HG03280 (cell line): ENCODE results near the gene PHF2.
"Not testable (repeated sequence)": the region's sequence is repeated elsewhere in the genome, so short reads cannot be mapped to it uniquely, and the experiment has no call there.

ENCODE experiments used
- ATAC-seq: cut with Tn5 transposase; IDR thresholded peaks from one replicate; pipeline ENCODE4 v1.9.1; 2021; ENCODE audit warnings: mild to moderate bottlenecking, moderate library complexity; ENCODE audit not compliant: unreplicated experiment

The PHF2 gene

DNA sequence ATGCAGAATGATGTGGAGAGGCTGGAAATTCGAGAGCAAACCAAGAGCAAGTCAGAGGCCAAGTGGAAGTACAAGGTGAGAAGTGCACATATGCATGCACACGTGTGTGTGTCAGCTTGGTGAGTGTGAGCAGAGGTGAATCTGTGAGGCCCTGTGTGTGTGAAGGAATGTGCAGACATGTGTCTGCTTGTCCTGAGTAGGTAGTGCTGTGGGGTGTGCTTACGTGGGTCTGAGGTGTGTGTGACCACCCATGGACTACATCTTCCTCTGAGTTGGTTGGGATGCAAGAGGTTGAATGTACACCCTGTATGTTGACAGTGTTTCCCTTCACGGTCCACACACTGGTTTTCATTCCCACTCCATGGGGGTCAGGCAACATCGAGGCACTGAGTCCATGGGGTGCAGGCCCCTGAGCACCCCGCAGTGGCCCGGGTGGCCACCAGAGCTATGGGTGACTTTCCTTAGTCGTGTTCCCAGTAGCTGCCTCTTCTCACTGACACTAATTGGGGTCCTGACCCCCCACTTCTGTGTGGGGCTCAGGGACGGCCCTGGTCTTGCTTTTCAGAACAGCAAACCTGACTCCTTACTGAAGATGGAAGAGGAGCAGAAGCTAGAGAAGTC lies 86.7 kb downstream of the PHF2 start:
- no peak for ATAC-seq

DNA sequence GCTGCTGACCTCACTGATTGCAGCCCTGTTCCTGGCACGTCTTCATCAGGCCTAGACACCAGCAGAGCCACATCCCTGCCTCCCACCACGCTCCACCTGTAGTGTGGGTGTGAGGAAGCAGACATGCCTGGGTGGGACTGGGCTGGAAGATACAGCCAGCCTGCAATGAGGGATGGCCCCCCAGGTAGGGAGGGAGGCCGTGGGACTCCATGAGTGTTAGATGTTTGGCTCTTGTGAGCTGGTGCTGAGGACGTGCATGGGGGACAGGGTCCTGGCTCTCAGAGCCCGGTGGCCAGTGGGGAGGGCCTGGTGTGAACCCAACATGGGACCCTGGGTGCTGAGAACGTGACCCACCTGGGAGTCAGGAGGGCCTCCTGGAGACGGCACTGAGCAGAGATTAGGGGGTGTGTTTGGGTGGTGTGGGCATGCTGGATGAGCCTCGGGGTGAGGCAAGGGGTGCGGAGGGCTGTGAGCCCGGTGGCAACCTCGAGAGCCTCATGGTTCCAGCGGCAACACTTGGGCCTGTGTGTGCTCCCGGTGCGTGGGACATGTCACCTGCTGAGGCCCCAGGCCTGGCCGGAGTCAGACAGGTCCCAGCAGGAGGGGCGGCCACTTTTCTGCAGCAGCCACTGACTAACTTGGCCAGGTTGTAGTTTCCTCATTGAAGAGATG lies 87.6 kb downstream of the PHF2 start:
- ATAC-seq = no peak

DNA sequence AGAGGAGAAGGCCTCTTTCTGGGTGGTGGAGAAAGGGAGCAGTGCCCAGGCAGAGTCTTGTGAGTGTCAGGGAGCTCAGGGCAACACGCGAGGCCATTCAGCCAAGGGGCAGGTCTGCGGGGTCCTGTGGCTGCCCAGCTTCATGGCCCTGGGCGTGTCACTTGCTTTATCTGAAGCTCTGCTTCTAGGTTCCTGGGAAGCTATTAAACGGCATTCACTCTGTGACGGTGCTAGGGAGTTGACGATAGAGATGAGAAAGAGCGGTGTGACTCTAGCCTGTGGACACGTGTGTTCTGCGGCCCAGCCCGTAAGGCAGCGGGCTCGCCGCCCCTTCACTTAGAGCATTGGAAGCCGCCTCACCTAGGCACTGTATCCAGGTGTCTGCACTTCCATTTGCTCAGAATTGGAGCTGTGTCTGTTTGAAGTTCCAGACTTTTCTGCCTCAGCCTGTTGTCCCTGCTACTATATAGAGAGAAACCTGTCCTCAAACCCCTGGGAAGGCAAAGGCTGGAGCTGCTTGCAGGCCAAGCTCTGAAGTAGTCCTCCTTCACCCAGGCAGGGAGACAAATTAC lies 88.3 kb downstream of the PHF2 start:
- ATAC-seq = no peak

DNA sequence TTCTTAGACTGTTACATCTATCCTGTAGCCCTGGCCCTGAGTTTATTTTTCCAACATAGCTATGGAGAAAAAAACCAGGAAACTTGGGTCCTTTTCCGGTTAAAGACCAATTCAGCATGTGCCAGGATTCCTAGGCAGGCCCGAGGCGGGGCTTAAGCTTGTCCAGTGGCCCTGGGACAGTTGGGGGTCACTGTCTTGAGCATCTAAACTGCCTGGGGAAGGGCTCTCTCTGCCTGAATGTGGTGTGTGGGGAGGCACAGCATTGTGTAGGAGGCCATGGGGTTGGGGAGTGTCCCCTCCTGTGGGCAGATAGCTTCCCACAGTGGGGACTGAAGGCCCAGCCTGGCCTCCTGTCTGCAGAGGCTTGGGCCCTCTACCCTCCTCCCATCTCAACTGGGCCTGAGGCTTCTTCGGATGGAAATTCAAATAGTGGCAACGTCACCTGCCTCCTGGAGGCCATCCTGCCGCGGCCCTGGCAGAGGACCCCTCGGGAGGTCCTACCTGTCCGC lies 88.8 kb downstream of the PHF2 start:
- no peak for ATAC-seq

DNA sequence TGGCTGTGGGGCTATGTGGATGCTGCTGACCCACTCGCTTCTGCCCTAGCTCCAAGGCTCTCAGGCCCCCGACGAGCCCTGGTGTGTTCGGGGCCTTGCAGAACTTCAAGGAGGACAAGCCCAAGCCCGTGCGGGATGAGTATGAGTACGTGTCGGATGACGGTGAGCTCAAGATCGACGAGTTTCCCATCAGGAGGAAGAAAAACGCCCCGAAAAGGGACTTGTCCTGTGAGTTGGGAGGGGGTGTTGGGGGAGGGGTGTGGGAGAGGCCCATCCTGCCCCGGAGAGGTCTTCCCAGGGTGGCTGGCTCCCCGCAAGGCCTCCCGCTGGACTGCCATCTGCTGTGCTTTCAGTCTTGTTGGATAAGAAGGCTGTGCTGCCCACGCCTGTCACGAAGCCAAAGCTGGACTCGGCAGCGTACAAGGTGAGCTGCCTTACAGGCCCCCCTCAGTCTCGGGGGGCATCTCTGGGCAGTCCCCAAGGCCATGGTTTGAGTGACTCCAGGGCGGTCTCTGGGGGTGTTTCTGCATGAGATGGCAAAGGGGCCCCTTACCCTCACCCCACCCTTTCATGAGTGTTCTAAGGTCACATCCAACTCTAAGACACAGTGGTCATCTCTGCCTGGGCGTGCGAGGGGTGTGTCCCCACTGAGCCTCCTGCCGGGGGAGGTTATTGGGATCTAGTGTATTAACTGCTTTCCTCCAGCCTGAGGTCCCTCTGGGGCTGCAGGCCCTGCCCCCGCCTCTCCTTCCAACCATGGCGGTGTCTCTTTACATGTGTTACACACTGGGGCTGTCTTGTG lies 89.5 kb downstream of the PHF2 start:
- ATAC-seq = no peak

DNA sequence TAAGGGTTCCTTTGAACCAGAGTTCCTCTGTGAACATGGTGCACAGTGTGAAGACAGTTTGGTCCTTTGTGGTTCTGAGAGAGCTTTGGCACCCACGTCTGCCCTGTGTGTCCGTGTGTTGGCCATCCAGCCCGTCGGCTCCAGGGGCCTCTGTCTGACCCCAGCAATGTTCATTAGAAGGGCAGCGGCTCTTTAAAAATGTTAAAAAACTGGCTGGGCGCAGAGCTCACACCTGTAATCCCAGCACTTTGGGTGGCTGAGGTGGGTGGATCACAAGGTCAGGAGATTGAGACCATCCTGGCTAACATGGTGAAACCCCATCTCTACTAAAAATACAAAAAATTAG lies 90.0 kb downstream of the PHF2 start:
- ATAC-seq = not testable (repeated sequence)

DNA sequence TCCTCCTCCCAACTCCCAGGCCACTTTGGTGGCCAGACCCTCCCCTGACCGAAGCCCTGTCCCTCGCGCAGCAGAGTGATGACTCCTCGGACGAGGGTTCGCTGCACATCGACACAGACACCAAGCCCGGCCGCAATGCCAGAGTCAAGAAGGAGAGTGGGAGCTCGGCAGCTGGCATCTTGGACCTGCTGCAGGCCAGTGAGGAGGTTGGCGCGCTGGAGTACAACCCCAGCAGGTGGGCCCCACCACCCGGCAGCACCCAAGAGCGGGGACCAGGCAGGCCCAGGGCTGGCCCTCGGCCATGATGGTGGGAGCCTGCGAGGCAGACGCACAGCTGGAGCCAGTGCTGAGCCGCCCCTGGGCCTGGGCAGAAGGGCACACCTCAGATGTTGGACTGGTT lies 90.6 kb downstream of the PHF2 start:
- ATAC-seq = no peak

DNA sequence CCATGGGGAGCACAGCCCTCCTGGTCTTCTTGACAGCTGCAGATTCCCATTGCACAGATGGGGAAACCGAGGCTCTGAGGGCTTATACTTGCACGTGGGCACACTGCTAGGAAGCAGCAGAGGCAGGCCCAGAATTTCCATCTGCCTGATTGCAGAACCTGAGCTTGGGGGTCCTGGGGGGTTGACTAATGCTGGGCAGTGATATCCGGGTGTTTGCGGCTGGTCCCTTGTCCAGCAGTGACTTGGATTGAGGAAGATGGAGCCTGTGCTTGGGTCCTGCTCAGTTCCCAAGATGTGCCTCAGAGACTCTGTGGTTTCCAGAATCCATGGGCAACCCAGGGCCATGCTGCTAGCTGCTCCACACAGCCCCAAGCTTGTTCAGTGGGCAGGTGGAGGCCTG lies 91.2 kb downstream of the PHF2 start:
- ATAC-seq = no peak

DNA sequence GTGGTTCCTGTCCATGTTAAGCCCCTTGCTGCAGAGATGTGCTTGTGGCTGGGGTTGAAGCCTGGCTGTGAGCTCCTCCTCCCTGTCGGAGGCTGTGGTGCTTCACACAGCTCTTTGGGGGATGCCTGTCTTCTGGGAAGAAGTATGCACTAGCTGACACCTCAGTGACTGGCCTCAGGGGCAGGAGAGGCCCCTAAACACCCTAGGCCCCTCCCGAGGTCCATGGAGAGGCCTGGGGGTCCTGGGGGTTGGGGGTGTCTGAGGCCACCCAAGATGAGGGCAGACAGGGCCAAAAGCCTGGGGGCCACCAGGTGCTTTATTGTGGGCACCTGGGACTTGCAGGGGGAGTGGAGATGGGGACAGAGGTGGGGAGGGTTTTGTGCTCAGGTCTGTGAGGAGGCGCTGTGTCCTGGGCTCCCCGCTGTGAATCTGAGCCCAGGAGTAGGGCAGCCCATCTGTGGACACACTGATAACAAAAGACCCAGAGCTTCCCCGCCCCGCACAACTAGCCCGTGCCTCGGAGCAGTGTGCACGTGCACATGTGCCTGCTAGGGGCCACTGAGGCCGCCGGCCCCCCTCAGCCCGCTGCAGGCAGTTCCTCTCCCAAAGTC lies 92.0 kb downstream of the PHF2 start:
- ATAC-seq = no peak

DNA sequence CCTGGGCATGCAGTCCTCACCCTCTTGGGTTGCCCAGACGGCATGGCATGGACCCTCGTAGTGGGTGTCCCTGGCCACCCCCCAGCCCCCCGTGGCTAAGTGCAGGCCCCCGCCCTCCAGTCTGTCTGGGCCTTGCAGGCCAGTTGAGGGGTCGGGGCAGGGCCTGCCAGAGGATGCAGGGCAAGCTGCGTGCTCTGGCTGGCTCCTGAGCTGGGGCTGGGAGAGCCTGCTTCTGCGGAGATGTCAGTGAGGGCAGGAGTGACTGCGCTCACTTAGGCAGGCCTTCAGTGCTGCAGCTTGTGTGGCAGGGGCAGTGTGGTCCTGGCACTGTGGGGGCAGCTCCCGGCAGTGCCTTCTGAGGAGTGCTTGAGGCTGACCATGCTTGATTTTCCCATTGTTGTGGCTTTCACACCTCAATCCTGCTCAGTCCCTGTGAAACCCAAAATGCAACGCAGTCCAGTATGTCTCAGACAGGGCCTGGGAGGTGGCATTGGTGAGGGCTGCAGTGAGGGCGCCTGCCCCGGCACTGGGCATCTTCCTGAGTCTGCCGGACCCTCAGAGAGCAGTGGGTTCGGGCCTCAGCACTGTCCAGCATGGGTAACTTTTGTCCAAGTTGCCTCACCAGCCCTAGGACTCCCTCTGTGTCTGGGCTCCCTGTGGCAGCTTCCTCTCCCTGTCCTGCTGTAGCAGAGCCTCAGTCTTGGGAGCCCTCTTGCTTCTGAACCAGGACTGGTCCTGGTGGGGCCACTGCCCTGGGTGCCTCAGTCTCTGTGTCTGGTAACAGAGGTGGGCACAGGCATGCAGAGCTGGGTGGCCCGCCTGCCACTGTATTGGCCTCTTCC lies 93.0 kb downstream of the PHF2 start:
- ATAC-seq = no peak

DNA sequence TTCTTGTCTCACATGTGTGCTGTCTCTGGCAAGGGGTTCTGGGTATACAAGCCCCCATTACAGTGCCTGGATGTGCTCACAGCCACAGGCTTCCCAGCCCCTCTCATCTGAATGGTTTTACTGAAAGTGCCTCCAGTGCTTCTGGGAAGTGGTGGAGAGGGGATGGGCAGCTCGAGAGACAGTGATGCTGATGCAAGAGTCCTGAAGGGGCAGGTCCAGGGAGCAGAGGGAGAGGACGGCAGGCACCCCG lies 93.5 kb downstream of the PHF2 start:
- no peak for ATAC-seq

DNA sequence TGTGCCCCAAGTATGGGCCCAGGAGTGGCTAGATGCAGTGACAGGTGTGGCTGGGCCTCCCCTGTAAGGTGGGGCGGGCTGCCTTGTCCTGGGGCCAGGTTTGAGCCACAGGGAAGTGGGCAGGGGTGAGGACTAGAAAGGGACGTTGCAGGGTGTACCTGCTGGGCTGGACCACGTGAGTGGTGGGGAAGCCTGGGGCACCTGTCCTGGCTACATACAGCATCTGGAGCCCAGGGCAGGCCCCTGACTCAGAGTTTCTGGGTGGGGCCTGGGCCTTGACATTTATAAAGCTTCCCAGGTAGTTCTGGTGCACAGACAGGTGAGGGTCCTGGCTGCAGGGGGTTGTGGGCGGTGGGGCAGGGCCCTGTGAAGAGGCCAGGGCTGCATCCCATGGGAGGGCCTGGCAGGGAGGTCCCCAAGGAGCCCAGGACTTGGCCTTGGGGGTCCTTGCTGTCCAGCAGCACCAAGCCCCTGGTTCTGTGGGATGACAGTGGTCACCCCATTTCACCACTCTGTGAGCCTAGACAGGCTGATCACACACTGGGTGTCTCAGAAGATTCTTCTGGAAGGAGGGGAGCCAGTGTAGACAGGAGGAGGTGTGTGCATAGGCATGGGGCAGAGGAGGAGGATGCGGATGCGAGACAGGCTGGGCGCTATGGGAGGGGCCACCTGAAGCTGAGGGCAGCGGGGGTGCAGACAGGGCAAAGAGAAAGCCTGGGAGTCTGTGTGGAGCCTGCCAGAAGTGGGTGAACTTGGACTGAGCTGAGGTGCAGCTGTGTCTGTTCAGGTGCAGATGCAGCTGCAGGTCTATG lies 94.0 kb downstream of the PHF2 start:
- ATAC-seq = no peak

DNA sequence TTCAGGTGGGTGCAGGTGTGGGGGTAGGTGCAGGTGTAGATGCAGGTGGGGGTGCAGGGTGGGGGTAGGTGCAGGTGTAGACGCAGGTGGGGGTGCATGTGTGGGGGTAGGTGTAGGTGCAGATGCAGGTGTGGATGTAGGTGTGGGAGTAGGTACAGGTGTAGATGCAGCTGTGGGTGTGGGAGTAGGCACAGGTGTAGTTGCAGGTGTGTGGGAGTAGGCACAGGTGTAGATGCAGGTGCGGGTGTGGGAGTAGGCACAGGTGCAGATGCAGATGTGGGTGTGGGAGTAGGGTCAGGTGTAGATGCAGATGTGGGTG lies 94.6 kb downstream of the PHF2 start:
- no peak for ATAC-seq

DNA sequence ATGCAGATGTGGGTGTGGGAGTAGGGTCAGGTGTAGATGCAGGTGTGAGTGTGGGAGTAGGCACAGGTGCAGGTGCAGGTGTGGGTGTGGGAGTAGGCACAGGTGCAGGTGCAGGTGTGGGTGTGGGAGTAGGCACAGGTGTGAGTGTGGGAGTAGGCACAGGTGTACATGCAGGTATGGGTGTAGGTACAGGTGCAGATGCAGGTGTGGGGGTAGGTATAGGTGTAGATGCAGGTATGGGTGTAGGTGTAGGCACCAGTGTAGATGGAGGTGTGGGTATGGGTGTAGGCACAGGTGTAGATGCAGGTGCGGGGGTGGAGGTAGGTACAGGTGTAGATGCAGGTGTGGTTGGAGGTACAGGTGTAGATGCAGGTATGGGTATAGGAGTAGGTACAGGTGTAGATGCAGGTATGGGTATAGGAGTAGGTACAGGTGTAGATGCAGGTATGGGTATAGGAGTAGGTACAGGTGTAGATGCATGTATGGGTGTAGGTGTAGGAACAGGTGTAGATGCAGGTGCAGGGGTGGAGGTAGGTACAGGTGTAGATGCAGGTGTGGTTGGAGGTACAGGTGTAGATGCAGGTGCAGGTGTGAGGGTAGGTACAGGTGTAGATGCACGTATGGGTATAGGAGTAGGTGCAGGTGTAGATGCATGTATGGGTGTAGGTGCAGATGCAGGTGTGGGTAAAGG lies 96.1 kb downstream of the PHF2 start:
- ATAC-seq = not testable (repeated sequence)

DNA sequence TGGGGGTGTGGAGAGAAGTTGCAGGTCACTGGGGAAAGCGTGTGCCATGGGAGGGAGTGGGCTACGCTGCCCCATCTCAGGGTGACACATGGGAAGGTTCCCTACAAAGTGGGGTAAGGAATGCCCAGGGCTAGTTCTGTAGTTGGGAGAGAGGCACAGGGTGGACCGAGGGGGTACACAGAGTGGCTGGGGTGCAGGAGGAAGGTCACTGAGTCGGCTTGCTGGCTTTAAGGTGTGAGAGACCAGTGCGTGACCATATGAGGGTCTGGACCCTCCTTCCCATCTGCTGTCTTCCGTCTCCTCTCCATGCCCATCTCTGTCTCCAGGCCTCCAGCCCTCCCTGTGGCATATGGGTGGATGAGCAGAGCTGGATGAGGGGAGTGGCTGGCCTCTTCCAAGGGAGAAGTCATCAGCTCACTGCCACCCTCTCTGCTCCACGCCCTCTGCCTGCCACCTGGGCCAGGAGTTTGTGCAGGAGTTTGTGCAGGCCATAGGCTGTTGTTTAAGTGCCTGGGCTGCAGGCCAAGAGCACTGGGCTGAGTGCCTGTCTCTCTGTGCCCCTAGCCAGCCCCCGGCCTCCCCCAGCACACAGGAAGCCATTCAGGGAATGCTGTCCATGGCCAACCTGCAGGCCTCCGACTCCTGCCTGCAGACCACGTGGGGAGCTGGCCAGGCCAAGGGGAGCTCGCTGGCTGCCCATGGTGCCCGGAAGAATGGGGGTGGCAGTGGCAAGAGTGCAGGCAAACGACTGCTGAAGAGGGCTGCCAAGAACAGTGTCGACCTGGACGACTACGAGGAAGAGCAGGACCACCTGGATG lies 96.8 kb downstream of the PHF2 start:
- no peak for ATAC-seq

DNA sequence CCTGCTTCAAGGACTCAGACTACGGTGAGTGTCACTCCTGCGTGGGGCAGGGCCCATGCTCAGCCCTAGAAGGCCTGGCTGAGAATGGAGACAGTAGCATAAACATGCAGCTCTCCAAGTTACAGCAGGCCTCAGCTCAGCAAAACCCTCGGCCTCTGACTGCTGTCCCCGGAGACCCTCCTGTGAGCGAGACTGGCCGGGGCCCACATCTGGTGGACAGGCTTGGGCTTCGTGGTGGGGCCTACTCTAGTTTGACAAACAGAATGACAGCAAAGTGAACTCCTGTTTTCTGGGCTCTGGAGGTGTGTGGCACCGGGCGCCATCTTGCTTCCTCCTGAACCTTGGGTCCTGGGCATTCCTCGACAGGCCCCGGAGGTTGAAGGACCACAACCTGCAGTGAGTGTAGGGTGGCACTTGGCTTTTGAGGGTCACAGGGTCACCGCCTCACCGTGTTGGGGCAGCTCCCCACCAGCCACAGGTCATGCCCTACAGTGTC lies 97.5 kb downstream of the PHF2 start:
- ATAC-seq = no peak

DNA sequence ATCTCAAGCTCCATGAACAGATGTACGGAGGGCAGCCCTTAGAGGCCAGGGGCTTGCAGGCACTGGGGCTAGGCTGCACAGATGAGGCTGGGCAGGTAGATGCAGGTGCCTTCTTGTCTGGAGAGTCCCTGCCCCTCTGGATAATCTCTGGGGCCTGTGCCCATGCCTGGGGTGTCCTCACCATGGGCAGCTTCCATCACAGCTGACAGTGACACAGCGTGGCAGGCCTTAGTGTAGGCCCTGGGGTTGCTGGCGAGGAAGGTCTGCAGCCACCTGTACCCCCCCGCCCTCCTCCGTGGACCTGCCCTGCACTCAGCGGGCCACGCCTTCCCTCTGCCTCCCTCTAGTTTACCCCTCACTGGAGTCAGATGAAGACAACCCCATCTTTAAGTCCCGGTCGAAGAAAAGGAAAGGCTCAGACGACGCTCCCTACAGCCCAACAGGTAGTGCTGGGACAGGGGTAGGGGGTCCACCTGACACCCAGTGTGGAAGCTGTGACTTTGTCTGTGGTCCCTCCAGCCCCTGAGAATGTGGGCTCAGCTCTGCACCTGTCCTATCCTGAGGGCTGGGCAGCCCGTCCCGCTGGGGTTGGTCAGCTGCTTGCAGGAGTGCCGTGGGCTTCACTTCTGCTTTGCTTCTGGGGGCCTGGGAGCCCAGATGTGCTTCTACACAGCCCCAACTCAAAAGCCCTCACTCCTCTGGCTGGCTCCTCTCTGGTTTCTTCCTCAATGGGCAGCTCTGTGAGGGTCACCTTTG lies 98.4 kb downstream of the PHF2 start:
- ATAC-seq = no peak
